Glomerular visceral epithelial cell (primary cell): ENCODE results near the gene BIRC3.
"Not testable (repeated sequence)": the region's sequence is repeated elsewhere in the genome, so short reads cannot be mapped to it uniquely, and the experiment has no call there.

Experiments used
- DNase-seq: peaks from one replicate; pipeline ENCODE4 v3.0.0-alpha.2; 2016; ENCODE audit errors: extremely low spot score

BIRC3 gene

DNA sequence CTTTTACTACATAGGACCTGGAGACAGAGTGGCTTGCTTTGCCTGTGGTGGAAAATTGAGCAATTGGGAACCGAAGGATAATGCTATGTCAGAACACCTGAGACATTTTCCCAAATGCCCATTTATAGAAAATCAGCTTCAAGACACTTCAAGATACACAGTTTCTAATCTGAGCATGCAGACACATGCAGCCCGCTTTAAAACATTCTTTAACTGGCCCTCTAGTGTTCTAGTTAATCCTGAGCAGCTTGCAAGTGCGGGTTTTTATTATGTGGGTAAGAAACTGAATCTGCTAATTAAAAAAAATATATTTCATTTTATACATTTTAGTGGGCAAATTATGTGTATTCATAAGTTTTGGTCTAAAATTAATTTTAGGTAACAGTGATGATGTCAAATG, 7.8 kb downstream of the BIRC3 start:
- DNase-seq = no peak

DNA sequence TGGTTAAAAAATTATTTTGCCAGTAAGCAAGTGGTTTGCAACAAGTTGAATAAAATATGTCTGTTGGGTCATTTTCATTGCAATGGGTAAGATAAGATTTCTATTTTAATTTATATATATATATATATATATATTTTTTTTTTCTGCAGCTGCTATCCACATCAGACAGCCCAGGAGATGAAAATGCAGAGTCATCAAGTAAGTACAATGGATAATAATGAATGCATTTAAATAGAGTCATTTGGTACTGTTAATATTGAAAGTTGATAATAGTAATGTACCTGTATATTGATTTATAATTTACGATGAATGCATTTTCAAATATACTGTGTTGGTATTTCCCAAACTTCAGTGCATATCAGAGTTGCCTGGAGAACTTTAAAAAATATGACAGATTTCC, 11.5 kb downstream of the BIRC3 start:
- DNase-seq = no peak

DNA sequence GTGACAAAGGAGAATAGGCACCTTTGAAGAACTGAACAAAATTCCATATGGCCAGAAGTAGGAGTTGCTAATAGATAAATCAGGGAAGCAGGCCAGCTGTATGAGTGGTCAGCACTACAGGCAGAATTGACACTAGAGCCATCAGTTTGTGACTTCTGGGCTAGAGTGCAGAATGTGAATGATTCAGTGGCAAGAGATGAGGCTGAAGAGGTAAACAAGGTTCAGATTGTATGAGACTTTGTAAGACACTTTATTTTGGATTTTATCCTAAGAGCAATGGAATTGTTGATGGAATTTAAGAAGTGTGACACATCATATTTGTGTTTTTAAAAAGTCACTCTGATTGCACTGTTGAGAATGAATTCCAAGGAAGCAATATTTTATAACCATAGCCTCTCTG, 12.9 kb downstream of the BIRC3 start:
- DNase-seq = no peak

DNA sequence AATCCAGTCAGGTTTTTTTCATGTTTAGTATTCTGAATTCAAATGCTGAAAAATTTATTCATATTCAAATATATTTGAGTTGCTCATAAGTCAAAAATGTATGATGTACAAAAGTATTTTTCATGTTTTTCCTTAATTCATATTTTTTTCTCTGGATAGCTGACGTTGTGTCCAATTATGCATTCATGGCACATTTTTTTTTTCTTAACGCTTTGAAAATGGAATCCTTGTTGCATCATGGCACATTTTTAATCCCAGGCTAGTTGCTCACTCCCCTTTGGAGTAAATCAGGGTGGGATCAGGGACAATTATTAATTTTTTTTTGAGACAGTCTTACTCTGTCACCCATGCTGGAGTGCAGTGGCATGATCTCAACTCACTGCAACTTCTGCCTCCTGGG, 14.1 kb downstream of the BIRC3 start:
- DNase-seq = no peak

DNA sequence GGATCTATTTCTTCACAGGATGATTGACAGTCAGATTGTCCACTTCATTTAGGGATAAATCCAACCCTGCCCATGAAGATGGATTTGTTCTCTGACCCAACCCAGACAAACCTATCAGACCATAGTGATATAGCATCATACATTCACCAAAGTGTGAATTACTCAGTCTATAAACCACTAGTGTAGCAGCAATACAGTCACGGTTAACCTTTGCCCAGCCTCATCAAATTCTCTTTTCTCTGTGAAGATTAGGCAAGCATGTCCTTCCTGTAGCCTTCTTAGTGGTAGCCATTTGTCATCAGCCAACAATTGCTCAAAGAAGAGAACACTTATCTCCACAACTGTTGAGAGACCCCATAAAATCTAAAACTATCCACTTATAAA, 15.3 kb downstream of the BIRC3 start:
- no peak for DNase-seq

DNA sequence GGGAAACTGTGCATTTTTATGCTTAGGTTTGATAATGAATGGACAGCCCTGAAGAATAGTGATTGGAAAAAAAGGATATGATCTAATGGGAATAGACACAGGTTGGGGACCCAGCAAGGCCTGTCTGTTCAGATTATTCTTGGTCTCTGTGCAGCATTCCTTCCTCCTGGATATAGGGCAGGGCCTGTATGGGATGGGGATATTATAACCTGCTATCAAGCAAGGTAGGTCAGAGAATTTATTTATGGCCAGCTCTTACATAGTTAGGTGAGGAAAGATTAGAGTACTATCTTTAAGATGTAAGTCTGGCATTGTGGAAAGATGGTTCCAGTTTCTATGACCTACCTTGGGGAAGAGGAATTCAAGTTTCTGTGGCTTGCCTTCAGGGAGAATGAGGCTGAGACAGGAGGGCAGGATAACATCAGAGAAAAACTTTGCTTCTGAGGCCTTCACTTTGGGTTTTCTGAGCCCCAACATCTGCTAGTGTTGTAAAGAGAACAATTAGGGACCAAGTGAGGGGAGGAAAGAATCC, 21.3 kb downstream of the BIRC3 start:
- no peak for DNase-seq

DNA sequence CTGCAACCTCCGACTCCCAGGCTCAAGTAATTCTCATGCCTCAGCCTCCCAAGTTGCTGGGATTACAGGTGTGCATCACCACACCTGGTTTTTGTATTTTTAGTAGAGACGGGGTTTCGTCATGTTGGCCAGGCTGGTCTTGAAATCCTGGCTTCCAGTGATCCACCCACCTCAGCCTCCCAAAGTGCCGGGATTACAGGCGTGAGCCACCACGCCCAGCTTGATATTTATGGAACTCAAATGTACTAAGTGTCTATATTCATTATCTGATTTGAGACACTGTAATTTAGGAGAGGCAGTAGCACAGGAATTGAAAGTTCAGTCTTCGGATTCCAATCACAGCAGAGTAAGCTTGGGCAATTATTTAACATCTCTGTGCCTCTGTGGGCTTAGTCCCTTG, 24.0 kb downstream of the BIRC3 start:
- DNase-seq = not testable (repeated sequence)

DNA sequence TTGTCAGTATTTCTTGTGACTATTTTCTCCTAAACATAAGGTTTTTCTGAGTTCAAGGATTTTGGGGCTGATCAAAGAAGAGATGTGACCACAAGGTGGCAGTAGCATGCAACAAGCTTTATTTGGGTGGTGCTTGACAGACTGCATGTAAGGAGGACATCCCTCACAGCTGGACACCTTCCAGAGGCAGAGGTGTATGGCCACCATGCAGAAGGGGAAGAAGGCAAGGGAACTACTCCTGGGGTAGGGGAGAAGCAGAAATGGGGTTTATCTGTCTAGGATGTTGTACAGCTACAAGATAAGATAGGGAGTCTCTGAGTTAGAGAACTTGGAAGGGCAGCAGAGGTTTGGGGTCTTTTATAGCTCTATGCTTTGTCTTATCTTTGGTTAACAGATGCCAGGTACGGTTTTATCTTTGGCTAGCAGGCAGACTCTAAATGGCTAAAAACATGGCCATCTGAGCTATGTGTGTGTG, 24.6 kb downstream of the BIRC3 start:
- peak; percentile 79 for DNase-seq

DNA sequence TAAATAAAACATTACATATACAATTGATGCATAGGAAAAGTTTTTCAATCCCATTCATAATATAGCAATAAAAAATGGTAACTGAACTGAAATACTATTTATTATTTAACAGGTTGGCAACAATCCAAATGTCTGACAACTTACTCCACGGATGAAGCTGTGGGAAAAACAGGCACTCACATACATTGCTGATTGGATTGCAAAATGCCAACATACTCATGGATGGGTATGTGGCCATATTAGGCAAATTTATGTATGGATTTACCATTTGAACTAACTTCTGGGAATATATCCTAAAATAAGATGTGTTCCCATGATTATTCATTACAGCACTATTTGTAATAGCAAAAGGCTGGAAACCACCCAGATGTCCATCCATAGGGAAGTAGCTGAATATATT, 26.5 kb downstream of the BIRC3 start:
- DNase-seq = no peak

DNA sequence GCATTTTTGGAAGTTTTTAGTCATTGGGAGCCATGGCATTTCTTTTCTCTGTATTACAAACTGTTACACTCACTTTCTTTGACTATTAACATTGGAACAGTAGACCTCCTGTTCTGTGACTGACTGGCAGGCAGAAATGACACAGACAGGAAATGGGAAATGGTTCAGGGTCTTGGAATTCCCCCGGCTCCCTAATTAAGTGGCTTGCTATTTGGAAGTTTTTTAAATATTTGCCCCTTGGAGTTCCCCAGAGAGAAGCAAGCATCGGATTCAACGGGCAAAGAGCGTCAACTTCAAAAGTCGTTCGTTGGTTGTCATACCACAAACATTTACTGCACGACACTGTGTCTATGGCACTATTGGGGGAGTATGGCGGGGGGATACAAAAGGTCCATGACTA, 28.6 kb downstream of the BIRC3 start:
- peak; percentile 66 for DNase-seq

DNA sequence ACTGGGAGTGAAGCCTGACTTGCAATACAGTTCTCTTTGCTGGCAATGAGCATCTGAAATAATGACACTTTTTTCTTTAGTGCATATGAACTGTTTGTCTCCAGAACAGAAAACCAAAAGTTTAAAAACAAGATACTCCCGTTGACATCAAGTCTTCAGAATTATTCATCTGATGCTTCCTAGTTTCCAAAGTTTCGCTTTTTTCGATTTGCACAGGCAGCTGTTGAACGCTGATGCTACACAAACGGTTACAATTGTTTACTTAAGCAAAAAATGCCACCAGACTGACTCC, 29.1 kb downstream of the BIRC3 start:
- no peak for DNase-seq

DNA sequence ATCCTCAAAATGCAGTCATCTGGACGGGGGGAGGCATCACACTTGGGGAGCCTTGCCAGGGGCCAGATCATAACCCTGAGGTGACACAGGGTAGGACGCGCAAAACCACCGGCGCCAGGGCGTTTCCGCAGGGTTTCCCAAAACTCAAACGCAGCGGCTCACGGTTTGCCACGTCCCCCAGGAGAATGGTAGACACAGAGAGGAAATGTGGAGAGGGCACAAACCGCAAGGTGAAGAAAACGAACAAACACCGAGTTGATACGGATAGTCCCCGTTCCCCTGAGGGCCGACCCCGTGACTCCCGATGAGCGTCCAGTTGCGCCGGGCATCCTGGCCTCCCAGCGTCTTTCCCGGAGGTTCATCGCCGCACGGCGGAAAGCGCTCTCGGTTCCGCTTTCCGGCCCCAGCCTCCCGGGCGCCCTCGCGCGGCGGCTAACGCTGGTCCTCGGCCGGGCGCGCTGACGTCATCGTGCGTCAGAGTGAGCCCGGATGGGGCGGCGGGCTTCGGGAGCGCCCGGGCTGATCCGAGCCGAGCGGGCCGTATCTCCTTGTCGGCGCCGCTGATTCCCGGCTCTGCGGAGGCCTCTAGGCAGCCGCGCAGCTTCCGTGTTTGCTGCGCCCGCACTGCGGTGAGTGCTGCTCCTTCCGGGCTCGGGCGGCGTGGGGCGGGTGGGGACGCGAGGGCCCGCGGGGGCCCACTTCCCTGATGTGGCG, 29.6 kb downstream of the BIRC3 start, which contains the start of gene BIRC2:
BIRC2 (plus strand) TSS at position 467 of the 714 bp plus-strand sequence. CDS start 2,641 bp downstream, outside the sequence.
- DNase-seq = peak; percentile 90

DNA sequence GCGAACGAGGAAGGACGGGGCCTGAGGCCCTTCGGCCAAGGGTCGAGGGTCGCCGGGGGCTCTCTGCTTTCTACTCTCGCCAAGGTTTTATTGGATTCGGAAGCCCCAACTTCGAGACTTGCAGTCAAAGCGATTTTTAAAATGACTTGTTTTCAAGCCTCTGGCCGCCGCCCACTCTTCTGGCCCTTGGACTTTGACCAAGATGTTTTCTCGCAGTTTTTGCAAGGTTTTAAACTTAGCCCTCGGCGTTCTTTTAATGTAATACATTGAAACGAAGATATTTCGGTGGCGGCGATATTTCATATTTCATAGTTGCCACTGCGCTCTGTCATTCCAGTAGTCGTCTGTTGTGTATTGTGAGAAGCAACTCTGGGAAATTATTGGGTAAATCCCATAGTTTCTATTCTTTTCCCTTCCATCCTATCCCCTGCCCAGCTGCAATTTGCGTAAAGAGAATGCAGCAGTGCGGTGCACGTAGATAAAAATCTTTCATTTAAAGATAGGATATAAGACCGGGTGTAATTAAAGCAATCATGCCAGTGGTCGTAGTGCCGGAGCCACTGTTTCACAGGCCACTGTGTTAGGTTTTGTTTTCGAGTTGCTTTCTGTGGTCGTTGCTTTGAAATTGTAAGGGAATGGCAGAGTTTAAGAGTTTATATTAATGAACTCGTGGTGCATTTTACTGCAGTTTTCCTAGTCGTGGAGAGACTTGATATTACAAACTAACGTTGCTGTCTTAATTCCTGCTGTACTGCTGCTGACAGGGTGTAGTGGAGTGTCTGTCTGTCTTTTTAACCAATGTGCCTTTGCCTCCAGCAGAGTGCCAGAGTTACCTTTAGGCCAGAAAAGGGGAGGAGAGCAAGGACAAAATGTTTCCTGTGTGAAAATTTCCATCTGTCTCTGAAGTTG, 30.4 kb downstream of the BIRC3 start:
- DNase-seq = peak; percentile 33

DNA sequence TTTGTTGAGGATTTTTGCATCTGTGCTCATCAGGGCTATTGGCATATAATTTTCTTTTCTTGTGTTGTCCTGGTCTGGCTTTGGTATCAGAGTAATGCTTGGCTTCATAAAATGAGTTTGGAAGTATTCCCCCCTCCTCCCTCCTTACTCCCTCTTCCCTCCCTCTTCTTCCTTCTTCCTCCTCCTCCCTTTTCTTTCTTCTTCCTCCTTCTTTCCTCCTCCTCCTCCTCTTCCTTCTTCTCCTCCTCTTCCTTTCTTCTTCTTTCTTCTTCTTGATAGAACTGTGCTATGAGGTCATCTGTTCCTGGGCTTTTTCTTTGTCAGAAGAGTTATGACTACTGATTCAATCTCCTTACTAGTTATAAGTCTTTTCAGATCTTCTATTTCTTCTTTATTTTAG, 39.8 kb downstream of the BIRC3 start:
- DNase-seq = no peak

DNA sequence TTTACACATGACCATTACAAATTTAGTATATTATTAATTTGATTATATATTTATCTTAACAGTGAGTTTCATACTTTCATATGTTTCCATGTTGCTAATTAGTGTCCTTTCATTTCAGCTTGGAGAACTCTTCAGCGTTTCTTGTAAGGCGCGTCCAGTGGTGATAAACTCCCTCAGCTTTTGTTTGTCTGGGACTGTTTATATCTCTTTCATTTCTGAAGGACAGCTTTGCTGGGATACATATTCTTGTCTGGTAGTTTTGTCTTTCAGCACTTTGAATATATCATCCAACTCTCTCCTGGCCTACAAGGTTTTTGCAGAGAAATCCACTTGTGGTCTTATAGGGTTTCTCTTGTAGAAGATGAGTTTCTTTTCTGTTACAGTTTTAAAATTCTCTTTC, 42.1 kb downstream of the BIRC3 start:
- DNase-seq = no peak

DNA sequence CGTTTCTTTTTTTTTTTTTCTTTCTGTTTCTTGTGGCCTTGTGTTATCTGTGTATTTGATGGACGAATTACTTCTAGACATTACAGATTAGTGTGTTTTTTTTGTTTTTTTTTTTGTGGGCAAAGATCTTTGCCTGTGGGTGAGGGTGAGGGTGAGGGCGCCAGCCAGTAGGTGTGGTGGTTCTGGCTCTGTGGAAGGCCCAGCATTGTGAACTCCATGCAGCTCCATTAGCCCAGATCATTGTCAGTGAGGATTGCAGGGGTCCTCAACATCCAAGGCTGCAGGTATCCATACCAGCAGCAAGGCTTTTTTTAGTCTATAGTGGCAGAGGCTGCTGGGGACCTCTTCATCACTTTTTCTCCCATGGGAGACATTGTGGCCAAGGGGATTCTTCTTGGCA, 43.4 kb downstream of the BIRC3 start:
- DNase-seq = no peak

DNA sequence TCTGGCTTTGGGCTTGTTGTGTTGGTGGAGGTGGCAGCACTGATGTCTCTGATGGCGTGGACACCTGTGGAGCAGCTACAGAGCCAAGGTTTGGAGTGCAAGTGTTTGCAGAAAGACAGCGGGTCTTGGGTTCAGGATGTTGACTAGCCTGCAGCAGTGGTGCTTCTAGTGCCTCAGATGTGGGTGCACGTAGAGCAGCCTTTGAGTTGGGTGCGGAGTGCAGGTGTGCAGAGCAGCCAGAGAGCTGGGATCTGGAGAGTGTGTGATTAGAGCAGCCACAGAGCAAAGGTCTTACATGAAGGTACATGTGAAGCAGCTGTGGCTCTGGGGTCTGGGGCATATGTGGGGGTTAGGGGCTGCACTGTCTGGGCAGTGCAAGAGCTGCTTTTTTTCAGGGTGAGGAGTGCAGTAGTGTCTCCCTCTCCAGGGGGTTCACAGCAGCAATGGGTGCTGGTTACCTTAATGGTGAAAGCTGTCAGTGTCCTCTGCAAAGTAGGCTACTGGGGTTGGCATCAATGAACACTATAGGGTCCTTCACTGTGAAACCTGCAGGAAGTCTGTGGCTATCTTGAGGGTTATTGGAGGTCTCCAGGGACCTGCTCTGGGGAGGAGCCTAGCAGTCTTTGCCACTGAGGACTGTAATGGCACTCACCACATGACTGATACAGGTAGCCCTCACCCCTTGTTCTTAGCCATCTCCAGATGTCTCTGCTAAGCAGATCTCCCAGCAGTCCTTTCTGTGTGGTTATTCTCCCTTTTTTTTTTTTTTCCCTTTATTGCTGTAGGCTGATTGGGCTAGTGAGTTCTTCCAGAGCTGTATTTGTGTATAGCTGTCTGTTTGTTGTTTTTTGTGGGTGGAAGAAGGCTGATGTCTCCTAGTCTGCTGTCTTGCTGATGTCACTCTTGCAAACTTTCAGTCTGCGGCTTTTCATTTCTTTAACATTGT, 44.1 kb downstream of the BIRC3 start:
- DNase-seq = no peak

DNA sequence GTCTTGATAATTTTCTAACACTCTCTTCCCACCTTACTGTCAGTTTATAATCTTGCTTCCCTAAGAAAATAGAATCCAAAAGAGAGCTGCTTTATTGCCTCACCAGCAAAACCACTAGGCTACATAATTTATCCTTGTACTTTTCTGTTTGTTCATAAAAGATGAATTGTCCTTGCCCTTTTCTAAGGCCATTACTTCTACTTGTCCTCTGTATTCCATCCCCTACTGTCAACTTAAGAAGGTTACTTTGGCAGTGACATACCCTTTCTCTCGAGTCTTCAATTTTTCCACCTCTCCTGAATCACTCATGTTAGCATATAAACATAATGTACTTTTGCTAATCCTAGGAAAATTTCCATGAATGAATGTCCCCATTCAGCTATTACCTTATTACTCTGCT, 47.7 kb downstream of the BIRC3 start:
- DNase-seq = no peak

DNA sequence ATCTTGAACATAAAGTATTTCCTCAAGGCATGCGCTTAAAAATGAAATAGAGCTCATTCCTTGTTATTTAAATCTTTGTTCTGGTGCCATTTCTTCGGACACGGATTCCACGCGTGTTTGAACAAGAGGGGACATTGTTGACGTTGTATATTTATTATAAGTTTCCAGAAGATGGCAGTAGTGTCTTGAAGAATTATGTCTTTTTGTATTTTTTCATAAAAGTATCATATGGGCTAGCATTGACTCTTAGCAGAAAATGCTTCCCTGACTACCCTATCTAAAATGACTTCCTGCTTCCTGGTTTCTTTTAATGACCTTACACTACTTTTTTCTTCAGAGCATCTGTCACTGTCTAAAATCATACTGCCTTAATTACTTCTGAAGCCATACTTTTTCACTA, 50.1 kb downstream of the BIRC3 start:
- peak; percentile 3 for DNase-seq

DNA sequence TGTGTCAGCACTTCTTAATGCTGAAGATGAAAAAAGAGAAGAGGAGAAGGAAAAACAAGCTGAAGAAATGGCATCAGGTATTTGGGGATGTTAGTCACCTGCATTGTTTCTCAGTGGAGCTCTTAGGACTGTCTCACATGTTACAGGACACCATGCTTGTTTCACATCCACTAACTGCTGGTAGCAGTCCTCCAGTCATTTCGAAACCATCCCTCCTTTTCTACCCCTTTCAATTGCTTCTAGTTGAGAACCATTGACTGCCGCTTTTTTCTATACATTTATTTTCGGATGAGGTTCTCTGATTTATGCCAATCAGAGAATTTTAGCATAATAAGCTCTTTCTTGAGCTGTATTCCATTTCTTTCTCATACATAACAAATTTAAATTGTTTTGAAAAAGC, 51.2 kb downstream of the BIRC3 start:
- DNase-seq = no peak

DNA sequence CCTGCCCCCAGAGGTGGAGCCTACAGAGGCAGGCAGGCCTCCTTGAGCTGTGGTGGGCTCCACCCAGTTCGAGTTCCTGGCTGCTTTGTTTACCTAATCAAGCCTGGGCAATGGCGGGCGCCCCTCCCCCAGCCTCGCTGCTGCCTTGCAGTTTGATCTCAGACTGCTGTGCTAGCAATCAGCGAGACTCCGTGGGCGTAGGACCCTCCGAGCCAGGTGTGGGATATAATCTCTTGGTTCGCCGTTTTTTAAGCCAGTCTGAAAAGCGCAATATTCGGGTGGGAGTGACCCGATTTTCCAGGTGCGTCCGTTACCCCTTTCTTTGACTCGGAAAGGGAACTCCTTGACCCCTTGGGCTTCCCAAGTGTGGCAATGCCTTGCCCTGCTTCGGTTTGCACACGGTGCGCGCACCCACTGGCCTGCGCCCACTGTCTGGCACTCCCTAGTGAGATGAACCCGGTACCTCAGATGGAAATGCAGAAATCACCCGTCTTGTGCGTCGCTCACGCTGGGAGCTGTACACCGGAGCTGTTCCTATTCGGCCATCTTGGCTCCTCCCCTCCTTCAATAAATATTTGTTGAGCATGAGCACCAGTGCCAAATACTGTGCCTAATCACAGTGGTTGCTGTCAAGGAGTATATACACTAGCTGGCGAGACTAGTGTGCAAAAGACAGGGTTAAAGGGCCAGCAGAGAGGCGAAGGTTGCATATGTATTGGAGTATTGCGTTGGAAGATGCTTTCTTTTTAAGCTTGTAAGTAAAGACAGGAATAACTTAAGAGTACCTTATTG, 57.5 kb downstream of the BIRC3 start:
- not testable (repeated sequence) for DNase-seq
